GM18499 (cell line): ENCODE results near the gene SUPV3L1.
"Not testable (repeated sequence)": the region's sequence is repeated elsewhere in the genome, so short reads cannot be mapped to it uniquely, and the experiment has no call there.

ENCODE experiments used
- ATAC-seq: cut with Tn5 transposase; IDR thresholded peaks from one replicate; pipeline ENCODE4 v1.9.1; 2021; ENCODE audit warnings: moderate number of reproducible peaks; ENCODE audit not compliant: insufficient read depth, unreplicated experiment

The SUPV3L1 gene

GRCh38 chr10:69251417-69251816 is 71.4 kb downstream of the SUPV3L1 start:
- ATAC-seq: not testable (repeated sequence)

GRCh38 chr10:69253171-69253570 is 73.1 kb downstream of the SUPV3L1 start:
- no peak for ATAC-seq

- no peak for ATAC-seq
Measured at GRCh38 chr10:69254877-69255276, 74.8 kb downstream of the SUPV3L1 start.
